Activated CD4-positive, alpha-beta T cell treated with anti-CD3 and anti-CD28 coated beads, Interleukin-2, Interleukin-4, amounts not matched to agents 100 ng/mL and 50 ng/mL, durations not matched to agents 16 hours and 8 hours (primary cell): ENCODE measurements around the gene NAV2.
A peak's percentile ranks its signal among the peaks of the same experiment; 100 is the strongest.

Experiments
- DNase-seq: peaks from one replicate; pipeline ENCODE4 v3.0.0-alpha.2; 2020; ENCODE audit warnings: low spot score

The NAV2 gene

GRCh38 chr11:19829109-19829837 is 116.6 kb downstream of the NAV2 start:
- DNase-seq: no peak

DNA sequence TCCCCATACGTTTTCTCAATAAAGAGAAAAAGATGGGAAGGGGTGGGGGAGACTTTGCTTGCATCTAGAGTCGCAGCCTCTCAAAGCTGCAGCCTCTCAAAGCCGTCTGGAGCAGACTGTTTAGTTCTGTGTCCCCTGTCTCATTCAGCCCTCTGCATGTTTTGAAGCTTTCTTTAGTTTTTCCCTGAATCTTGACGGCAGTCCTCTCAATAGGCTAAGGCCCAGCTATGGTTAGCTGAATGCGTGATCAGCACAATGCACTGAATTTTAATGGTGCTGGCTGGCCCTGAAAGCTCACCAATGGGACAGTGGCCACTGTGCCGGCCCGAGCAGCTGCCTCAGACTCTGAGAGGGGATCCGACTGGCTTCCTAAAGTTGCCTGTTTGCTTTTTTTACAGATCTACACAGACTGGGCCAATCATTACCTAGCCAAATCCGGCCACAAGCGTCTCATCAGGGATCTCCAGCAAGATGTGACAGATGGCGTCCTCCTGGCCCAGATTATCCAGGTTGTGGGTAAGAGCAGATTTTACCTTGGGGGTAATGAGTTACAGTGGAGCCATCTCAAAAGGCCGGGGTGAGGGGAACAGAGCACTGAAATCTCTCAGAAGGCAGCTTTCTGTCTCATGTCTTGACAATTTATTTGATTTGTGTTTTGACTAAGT is 119.6 kb downstream of the NAV2 start:
- DNase-seq: no peak

GRCh38 chr11:19832901-19833300 is 120.3 kb downstream of the NAV2 start:
- DNase-seq: no peak

- no peak for DNase-seq
Observed at GRCh38 chr11:19834771-19835170, 122.1 kb downstream of the NAV2 start.

GRCh38 chr11:19836666-19837065 is 124.0 kb downstream of the NAV2 start:
- DNase-seq: no peak

GRCh38 chr11:19838994-19839768 is 126.5 kb downstream of the NAV2 start:
- no peak for DNase-seq

- DNase-seq: no peak
Observed at GRCh38 chr11:19840961-19841360, 128.3 kb downstream of the NAV2 start.

GRCh38 chr11:19842505-19842904 is 129.9 kb downstream of the NAV2 start:
- DNase-seq: no peak

DNA sequence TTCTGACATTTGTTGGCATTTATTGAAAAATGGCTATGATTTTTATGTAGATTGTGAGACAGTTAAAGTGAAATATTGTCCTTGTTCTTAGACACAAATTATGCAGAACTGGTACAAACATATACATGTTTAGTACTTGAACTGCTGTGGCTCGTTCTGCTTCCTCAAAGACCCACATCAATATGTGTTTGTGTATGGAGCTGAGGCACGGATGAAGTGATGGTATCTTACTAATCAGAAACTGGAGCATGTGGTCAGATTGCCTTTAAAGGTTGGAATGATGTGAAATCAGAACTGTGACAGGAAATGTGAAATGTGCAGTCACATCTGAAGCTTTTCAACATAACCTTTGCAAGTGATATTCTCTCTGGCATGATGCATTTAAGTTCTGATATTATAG is 130.4 kb downstream of the NAV2 start:
- peak; percentile 22 for DNase-seq

DNA sequence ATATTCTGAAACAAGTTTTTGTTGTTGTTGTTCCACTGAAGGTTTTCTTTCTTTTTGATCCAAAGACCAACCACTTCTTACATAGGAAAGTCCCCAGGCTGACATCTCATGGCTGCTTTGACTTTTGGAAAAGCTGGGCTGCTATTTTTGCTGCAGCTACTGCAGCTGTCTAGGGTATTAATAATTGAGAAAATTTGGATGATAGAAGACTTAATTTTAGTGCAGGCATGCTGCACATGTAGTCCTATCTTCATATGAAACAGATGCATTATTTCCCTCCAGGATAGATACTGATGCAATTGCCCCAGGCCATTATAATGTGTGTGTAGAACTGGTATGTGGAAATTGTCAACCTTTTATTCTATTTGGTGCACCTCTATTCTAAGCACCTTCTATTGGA is 131.4 kb downstream of the NAV2 start:
- DNase-seq: no peak

- no peak for DNase-seq
Observed at GRCh38 chr11:19844806-19845205, 132.2 kb downstream of the NAV2 start.

- no peak for DNase-seq
Observed at GRCh38 chr11:19845626-19846025, 133.0 kb downstream of the NAV2 start.

DNA sequence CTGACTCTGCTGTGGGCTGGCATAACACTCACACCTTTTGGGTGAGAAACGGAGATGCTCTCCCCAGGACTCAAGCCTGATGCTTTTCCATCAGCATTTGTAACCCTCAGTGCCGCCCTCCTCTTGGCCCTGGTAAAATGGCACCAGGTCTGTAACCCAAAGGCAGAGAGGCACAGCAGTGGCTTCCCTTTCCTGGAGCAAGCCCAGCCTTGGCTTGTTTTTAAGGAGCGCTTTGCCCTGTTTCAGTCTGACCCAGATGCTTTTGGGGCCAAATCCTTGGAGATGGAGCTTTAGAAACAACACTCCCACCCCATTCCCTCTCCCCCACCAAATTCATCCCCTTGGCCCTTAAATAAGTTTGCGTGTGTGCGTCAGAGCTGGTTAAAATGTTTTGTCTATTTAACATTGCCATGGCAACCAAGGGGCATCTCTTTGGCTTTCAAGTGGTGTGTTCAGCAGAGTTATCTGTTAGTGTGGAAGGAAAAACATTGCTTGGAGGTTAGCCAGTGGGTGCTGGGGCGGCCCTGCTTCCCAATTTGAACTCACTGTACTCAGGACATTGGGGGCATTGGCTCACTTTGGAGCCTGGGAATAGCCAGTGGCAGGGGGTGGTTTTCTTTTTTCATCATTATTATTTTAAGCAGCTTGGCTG is 134.1 kb downstream of the NAV2 start:
- no peak for DNase-seq

DNA sequence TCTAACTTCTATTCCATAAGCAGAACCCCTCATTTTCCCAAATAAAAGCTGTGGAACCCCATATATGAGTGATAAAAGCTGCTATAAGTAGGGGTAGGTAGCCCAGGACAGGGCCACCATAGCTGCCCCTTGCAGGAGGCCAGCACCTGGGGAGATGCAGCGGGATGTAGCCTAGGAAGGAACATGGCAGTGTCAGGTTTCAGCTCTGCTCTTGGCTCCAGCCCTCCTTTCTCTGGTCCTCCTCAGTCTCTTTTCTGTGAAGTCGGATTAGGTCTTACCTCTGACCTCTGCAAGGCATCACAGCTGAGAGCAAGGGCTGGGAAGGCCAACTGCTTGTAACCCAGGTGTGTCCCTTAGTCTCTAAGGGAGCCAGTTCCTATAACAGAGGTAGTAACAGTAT is 135.6 kb downstream of the NAV2 start:
- no peak for DNase-seq

DNA sequence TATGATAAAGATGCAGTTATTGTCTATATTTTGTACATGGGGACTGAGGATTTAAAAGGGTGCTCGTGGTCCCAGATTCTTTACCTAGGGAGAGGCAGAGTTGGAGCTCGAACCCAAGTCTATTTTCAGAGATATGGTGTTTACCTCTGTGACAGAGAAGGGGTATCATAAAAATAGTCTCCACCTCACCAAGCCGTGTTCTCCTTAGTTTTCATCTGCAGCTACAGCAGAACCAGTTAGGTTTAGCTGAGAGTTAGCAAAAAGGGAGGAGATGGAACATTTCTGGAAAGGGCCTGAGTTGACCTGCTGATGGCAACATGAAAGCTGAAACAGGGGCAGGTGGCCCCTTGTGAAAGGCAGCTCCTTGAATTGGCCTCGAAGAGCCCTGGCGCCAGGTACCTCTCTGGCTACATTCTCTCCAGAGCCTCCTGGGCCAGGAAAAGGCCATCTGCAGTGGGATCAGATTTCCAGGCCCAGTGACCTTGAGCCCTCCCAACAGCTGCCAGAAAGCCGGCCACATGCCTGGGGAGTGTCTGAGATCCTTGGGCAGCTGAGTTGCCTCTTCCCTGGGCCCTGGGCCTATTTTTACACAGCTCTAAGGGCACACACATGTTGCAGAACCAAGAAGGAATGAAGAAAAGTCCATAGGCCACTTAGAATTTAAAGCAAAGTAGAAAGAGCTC is 136.6 kb downstream of the NAV2 start:
- DNase-seq: no peak

DNA sequence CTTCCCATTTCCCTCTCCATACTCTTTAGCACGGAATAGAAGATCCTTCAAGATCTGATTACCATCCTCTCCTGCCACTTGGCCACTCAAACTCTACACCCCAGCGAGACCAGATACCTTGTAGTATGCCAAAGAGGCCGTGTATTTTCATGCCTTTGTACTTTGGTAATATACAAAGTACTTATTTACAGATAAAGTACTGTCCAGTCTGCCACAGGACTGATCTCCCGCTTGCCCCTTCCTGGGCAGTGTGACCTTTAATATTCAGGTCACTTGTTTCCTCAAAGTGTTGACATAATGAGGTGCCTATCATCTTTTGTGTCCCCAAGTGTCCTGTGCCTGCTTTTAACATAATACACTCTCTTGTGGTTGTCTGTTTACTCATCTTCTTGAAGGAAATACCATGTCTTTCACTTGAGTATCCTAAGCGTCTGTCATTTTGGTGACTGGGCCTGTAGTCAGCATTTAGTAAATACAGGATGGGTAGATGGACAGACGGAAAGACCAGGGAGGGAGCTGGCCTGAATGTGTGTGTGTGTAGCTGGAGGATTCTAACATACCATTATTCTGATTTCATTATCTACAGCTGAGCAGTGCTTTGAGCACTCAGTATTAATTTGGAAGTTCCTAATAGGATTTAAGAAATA is 137.4 kb downstream of the NAV2 start:
- no peak for DNase-seq

DNA sequence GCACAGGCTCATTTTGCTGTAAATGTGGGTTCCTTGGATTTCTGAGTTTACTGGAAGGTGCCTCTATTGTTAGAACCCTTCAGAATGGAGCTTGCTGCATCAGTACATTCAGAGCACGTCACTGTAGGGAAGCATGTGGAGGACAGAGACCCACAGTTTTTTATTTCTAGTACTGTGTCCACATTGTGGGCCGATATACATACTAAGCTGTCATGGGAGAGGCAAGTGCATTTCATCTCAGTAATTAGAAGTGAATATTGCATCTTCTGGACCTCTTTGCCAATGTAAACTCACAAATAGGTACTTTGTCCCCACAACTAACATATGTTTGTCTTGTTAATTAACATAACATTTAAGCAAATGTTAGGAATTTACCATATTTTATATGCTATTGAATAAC is 139.7 kb downstream of the NAV2 start:
- no peak for DNase-seq

DNA sequence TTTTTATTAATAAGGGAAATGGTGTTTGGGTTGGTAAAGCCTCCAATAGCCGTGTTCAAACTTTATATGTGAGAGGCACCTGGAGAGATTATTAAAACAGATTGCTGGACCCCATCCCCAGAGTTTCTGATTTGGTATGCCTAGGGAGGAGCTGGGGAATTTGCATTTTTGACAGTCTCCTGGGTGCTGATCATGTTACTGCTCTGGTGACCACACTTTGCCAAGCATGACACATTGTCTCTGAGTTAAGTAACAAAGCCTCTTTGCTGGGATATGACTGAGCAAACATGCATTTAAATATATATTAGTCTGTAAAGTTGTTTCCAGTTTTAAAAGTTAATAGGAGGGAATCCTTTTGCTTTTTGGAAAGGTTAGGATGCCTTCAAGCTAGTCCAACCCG is 140.4 kb downstream of the NAV2 start:
- no peak for DNase-seq

DNA sequence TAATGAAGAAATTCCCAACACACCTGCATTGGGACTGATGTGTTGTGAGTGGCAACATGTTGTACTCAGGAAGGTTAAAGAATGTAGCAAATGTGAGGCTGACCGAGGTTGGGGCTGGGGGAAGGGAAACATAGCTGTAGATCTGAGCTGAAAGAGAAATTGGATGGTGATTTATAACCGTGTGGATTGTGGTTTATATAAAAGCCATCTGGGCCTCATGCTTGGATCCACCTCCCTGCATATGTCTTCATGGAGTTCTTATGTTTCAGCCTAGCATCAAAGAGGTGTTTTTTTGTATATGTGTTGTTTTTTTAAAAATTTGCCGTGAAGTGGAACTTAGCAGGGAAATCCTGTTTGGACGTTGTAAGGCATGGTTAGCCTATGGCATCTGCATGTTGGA is 141.3 kb downstream of the NAV2 start:
- DNase-seq: no peak

- DNase-seq: no peak
Observed at GRCh38 chr11:19861171-19861570, 148.5 kb downstream of the NAV2 start.

- DNase-seq: no peak
Observed at GRCh38 chr11:19862091-19862490, 149.5 kb downstream of the NAV2 start.
